Stimulated activated CD4-positive, alpha-beta T cell treated with anti-CD3 and anti-CD28 coated beads, Interleukin-4, amount 100 ng/mL, for 48 hours (primary cell): ENCODE data around the gene RPS6KA2.

Source experiments
- DNase-seq, 2 donors: peaks; one replicate each; pipeline ENCODE4 v3.0.0-alpha.2; 2020; ENCODE audit warnings: low read depth in 2 of 2

The RPS6KA2 gene

DNA sequence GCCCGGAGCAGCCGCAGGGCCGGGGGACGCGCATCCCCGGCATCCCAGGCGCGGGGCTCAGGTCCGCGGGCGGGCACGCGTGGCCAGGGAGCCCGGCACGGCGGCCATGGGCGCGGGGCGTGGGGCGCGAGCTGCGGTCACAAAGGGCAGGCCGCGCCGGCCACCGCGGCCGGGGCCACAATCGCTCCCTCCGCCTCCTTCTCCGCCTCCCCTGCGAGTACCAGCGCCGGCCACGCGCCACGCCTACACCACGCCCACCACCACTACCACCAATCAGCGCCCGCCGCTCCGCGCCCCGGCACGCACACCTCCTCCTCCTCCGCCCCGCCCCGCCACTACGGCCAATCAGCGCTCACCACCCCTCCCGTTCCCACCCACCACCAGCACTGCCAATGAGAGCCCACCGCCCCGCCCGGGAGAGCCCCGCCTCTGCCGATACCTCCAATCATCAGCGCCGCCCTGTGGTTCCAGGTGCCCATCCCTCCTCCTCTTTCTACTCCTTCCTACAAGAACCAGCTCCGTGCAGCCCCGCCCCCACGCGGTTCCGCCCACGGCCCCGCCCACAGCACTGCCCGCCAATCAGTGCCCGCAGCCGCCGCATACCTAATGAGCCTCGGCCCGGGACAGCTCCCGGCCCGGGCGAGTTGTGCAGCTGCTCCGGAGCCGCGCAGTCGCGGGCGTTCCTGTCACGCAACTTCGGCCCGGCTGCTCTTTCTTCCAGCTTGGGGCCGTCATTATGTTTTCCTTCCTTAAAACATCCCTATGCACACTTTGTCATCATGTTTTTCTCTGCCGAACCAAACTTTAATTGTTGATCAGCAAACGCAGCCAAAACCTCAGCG, at the start of gene RPS6KA2:
RPS6KA2 (minus strand) TSS at position 219 of the 842 bp plus-strand sequence. CDS start 232 bp downstream, outside the sequence.
- DNase-seq, result peak; percentile 98 to 100

DNA sequence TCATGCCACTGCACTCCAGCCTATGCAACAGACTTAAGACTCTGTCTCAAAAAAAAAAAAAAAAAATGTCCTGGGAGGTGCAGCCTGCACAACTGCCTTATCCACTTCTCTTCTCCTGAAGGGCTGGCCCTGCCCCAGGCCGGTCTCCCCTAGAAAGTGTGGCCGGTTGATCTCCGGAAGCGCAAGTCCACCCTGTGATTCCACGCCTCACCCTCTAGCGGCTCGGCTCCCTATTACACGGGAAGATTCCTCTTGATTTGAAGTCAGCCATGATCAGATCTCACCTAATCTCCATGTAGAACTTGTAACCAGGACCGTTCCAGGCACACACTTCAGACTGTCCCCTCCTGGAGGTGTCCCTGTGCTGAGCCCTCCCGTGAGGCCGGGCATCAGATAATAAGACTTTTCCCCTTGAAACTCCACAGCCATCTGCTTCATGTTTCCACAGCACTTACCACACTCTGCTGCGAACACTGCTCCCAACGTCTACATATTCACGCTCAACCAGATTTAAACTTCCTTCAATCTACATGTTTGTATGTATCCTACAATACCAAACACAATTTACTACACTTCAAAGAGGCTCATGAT, 49.3 kb upstream of the RPS6KA2 start:
- no peak for DNase-seq

DNA sequence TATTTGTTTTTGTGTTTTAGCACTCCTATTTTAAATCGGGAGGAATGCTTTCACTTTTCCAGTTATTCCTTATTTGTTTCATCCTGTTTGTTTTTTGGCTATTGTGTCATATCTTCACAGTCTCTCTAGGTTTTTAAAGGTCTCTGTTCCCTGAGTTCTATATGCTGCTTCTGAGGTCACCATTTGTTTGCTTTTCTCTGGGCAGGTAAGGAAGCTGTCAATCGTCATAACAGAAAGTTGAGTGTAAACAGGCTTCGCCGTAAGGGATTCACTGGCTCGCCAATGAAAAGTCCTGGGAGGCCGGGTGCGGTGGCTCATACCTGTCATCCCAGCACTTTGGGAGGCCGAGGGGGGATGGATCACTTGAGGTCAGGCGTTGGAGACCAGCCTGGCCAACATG, 48.7 kb upstream of the RPS6KA2 start:
- DNase-seq, result no peak

DNA sequence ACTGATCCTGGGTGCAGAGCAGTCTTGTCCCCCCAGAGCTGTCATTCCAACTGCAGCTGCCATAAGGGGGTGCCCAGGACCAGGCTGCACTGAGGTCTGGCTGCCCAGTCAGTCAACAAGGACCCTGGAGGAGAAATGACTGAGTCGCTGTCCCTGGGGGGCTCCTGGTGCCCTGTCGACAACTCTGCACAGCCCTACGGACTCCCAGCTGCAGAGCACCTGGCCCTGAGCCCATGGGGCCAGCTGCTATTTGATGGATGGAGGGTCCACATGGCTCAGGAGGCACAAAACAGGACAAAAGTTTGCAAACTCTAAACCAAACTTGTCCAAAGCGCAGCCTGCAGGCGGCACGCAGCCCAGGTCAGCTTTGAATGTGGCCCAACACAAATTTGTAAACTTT, 46.3 kb upstream of the RPS6KA2 start:
- DNase-seq, result no peak

DNA sequence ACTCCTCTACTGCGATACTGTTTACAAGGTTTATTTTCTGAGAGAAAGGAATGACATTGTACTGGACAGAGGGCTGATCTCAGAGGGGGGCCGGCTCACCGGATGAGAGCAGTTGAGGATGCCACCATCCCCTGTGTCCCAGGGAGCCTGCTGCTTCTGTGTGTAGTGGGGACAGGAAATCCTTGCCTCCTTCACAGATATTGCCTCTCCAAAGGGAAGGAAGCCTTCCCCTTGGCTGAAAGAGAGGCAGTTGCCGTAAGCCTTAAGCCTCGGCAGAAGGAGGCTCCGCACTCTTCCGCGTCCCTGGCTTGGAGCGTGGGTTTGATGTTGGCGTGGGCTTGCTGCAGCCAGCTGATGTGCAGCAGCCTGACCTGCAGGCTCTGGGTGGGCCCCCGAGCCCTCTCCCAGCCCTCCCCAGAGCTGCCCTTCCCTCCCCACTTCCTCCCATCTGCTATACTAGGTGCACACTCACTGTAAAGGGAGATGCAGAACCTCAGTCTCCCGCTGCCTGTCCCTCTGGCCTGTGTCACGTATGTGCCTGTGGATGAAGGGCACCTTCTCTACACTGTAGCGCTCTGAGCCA, 45.7 kb upstream of the RPS6KA2 start:
- no peak for DNase-seq

DNA sequence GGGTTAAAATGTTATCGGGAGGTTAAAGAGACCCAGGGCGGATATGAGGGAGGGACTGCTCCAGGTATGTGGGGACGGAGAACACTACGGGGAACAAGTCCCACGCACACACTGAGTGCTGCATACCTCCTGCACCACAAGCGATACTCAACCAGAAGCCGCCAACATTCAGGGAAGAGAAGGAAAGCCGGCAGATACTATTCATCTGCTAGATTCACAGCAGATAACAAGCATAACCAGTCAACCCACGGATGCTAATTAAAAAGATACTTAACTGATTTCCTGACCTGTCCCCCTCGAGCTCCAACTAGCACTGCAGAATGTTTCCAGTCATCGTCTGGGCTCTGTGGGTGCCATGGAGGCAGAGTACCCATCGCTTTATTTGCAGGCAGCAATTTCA, 45.1 kb upstream of the RPS6KA2 start:
- no peak for DNase-seq

DNA sequence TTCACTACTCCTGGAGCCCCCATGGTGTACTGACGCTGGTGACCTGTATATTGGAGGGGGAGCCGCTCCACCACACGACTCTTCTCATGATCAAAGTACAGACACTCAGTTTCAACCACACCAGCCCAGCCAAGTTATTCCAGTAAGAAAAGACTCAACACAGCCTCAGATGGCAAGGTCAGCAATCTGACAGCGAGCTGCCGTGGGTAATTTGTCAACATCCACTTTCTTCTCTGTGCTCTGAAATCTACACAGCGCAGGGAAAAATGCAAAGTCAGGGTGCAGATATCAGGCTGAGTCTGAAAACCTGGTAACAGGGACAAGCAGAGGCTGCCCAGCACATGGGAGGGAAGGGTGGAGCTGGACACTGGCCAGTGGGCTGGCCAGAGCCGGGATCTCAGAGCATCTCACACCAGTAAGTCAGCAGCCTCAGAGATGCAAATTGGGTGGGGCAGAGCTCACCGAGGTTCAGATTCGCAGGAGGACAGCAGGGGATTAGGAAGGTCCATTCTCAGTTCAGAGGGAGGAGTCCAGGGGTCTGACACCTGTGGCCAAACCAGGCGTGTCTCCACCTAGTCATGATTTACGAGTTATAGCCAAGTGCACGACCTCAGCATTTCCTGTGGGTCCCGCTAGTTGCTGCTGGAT, 44.5 kb upstream of the RPS6KA2 start:
- DNase-seq, result no peak

DNA sequence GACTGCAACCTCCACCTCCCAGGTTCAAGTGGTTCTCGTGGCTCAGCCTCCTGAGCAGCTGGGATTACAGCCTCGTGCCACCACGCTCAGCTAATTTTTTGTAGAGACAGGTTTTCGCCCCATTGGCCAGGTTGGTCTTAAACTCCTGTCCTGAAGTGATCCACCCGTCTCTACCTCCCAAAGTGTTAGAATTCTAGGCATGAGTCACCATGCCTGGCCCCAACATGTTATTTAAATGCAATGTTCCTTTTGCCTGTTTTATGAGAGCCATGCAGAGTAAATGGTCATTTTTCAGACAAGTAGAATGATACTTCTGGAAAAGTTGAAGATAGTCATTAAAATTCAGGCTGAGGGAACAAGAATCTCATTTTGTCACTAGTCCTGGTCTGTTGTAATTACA, 43.8 kb upstream of the RPS6KA2 start:
- no peak for DNase-seq

DNA sequence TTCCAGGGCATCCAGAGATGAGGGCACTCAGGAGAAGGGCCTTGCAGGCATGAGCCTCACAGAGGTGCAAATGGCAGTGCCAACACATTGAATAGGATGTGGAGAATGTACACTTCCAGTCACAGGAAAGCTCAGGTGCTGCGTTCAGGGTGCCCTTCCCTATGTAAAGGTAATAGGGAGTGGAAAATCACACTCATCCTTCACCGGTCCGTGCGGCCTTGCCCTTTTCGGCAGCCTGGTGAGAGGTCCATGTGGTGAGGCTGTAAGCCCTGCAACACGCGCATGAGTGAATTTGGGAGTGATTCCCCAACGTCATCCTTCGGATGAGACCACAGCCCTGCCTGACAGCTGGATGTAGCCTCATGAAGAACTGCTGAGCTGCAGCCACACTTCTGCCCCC, 43.0 kb upstream of the RPS6KA2 start:
- DNase-seq, result no peak

DNA sequence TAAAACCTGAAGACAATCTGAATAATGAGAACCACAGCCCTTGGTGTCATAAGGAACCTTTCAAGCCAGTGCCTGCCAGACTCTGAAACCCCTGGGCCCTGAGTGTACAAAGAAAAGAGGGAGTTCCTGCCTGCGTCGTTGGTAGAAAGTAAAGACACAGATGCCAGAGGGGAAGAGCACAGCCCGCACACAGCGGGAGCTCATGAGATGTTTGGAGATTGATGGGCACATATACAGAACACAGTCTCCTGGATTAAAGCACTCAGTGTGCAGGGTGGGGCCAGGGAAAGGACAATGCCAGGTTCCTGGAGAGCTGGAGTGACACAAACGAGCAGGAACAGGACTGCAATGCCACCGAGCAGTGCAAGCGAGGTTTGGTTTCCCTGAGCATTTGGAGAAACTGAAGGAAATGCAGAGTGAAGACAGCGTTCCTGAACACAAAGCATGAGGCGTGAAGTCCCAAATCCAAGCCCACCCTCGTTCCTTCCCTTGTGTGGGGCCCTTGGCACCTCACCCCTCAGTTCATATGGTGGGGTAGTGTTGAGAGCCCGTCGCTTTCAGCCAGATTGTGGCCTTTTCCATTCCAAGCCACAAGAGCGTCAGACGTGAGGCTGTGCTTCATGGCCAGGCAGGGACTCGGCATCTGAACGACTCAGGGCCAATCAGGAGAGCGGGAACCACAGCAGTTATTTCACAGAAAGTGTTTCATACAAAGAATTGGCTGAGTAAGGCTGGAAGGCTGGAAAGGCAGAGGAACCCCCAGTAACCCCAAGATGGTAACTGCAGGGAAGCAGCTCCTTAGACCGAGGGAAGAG, 41.0 kb upstream of the RPS6KA2 start:
- no peak for DNase-seq

DNA sequence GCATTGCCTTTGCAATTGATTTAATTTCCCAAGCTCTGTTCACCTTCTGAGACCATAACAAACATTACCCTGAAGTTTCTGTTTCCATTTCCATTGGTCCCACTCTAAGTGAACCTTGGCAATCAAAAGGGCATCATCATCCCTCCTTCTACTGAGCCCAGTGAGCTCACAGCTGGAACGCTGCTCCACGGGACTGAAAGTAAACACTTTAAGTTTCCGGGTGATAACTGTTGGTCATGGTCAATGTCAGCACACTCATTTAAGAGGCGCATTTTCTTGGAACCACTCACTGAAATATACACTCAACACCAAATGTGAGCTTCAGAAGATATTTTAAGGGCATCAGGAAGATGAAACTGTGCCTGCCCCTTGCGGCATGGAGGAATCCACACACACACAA, 37.1 kb upstream of the RPS6KA2 start:
- DNase-seq, result no peak

DNA sequence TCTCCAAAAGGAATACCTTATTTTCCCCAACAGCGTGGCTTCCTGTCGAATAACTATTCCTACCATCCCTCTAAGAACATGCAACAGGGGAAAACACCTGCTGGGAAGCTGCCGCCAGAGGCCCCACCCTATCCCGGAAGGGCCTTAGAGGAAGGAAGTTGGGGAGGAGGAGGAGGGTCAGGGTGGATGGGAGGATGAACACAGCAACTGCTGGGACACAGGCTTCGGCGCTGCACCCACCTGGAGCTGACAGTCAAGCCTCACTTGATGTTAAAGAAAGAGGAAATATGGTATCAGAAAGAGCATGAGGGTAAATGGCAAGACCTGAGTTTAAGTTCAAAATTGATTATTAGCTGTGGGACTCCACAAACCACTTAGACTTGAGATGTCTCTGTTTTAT, 36.5 kb upstream of the RPS6KA2 start:
- no peak for DNase-seq

DNA sequence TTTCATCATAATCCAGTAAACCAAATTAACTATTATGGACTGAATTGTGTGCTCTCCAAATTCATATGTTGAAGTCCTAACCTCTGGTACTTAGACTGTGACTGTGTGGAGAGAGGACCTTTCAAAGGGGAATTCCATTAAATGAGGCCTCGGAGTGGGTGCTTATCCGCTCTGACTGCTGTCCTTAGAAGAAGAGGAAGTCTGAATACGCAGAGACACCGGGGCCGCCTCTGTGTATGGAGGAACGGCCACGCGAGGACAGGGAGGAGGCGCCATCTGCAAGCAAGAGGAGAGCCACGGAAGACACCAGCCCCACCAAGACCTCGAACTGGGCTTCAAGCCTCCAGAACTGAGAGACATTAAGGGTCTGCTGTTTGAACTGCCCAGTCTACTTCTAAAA, 35.6 kb upstream of the RPS6KA2 start:
- DNase-seq, result no peak

DNA sequence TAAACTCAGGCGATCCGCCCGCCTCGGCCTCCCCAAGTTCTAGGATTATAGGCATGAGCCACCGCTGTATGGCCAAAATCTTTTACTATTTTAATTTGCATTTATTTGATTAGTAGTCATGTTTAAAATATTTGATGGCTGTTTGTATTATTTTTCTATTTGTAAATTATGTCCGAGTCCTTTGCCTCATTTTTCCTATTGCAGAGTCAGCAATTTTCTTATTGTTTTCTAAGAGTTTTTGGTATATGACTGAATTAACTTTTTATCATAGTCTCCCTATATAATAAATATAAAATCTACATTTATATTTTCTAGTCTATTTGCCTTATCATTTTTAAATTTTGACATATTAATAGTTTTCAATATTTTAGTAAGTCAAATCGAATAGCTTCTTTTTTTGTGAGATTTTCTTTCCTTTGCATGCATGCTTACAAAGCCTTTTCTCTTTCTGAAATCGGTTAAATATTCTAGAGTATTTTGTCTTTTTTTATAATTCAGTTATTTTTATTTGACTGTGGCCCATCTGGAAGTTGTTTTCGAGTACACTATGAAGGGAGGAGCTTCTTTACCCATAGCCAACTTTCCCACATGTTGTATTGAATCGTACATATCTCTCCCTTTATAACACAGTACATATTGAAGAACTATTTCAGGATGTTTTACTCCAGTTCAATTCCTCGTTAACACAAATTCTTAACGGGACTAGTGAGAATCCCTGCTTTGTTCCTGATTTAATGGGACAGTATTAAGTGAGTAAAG, 34.5 kb upstream of the RPS6KA2 start:
- no peak for DNase-seq

DNA sequence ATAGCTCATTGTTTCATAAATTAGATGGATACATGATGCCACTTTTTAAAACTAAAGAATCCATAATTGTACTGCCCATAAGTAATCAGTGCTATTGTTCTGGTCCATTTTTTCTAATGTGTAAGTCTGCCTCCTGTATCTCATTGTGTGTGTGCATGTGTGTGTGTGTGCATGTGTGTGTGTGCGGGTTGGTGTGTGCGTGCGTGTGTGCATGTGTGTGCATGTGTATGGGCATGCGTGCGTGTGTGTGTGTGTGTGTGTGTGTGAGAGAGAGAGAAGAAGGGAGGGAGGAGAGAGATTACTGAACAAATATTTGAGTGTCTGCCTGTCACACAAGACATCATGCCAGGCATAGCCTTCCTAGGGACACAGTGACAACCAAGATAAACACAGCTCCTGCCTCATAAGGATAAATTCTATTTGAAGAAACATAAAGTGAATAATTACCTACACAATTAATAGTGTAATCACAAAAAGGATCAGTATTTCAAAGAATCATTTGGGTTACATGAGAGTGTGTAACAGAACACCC, 33.2 kb upstream of the RPS6KA2 start:
- no peak for DNase-seq

DNA sequence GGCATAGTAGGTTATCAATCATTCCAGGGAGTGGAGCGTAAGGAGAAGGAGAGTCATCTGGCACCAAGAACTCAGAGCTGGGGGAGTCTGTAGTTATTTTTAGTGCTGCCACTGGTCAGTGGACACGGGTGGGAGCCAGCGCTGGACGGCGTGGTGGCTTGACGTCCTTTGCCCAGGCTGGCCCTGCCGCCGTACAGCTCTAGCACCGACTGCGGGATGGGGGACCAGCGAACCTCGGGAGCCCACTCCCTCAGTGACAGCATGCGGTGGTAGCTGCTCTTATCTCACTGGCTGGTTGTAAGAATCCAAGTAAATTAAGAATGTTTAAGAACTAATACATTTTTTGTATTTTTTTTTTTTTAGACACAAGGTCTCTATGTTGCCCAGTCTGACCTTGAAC, 32.5 kb upstream of the RPS6KA2 start:
- no peak for DNase-seq

DNA sequence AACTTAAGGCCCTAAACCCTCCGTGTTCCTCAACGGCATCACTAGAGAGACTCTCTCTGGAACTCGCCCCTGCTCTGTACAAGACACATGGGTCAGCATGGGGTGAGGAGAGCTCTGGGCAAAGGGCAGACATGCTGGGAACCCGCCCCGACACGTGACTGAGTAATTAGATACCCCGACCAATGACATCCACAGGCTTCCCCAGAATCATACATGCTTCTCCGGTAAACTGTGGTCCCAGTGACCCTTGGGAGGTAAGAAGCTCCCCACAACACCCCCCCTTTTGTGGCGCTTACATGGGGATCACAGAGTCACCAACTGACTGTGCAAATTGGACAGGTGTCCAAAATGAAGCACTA, 31.7 kb upstream of the RPS6KA2 start:
- no peak for DNase-seq

DNA sequence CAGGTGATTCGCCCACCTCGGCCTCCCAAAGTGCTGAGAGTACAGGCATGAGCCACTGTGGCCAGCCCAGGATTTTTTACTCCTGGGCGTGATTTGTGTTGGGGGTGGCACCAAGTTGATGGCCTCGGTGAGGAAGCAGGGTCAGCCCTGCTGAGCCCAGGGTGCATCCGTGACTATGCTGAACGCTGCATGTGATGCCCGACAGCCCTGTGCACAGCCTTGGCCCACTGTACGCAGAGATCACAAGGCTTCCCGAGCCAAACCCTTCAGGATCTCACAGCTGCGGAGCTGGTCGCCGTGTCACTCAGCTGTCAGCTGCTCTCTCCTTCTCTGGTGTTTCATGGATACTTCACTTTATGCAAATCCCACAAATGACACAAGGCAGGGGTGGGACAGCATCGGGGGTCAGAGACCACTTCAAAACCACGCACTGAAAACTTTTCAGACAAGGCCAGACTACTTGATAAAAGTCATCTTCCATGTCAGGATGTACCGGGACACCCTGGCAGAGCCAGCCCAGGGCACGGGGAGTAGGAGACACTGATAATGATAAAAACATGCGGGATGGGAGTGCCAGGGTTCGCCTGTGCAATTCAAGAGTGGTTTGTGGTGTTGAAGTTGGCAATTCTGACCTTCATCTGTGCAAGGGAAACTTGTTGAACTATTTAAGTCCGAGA, 31.2 kb upstream of the RPS6KA2 start:
- DNase-seq, result no peak

DNA sequence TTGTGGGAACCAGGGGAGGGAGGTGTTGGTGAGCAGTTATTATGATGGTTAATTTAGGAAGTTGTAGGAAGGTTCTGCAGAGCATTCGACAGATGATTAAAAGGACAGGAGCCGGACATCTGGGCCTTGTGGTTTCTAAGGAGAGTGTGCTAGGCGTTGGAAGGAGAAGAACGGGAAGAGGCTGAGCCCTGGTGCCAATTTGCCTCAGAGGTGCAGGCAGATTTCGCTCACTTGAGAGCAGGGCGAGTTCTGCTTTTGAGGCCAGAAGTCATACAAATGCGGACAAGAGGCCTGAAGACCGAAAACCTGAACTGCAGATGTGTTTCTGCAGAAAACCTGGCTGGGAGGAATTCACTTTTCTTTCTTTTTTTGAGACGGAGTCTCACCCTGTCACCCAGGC, 30.5 kb upstream of the RPS6KA2 start:
- no peak for DNase-seq
